HEK293 (cell line): ENCODE results near the gene TRPM8.

Experiments used
- CTCF ChIA-PET: fragments of 350-600 bp; formaldehyde crosslinking; extraction: SDS; loops from one replicate; lab custom pipeline; 2021; ENCODE audit warnings: antibody characterized with exemption; lab: Yijun Ruan, JAX
- POLR2A ChIA-PET: fragments of 300-600 bp; formaldehyde crosslinking; extraction: SDS; loops from one replicate; lab custom pipeline; 2020; ENCODE audit warnings: antibody characterized with exemption, inconsistent platforms; lab: Yijun Ruan, JAX
- H3K27ac ChIP-seq: fragments of 200-500 bp; sonication (Bioruptor generic); 2 replicates; pipeline ENCODE4 v1.5.1; 2014; ENCODE audit warnings: low read depth, low read length, control low read depth, inconsistent platforms; ENCODE audit errors: extremely low read depth
- H3K36me3 ChIP-seq, 2 experiments: fragments of 200-500 bp in 1 of 2; sonication (Bioruptor generic) in 1 of 2; 1 replicate in 1 of 2; 2 replicates in 1 of 2; pipeline ENCODE4 v1.5.1; 2014 to 2017; ENCODE audit warnings: inconsistent platforms in 2 of 2, low read length in 2 of 2; ENCODE audit not compliant: control insufficient read depth in 2 of 2, insufficient read depth in 1 of 2
- H3K4me1 ChIP-seq: fragments of 200-500 bp; sonication (Bioruptor generic); 2 replicates; pipeline ENCODE4 v1.5.1; 2014; ENCODE audit warnings: mild to moderate bottlenecking, low read length, inconsistent platforms; ENCODE audit not compliant: control insufficient read depth, insufficient read depth
- H3K4me3 ChIP-seq: 2 replicates; pipeline ENCODE4 v1.5.1; 2011; ENCODE audit warnings: low read depth, mild to moderate bottlenecking, control low read depth, low read length, moderate library complexity
- H3K9me3 ChIP-seq: fragments of 200-500 bp; sonication (Bioruptor generic); 2 replicates; pipeline ENCODE4 v1.5.1; 2014; ENCODE audit warnings: low read depth, low read length, inconsistent platforms; ENCODE audit not compliant: control insufficient read depth, insufficient read depth
- BCL11B ChIP-seq: fragments of 450-650 bp; formaldehyde crosslinking; IDR thresholded peaks from 2 replicates; pipeline ENCODE4 v1.5.1; 2016; ENCODE audit warnings: low read depth, missing biosample characterization, missing genetic modification characterization
- HOXA7 ChIP-seq: sonication (generic); formaldehyde crosslinking; IDR thresholded peaks from 2 replicates; pipeline ENCODE4 v1.8.1; 2022; ENCODE audit warnings: missing genetic modification reagents, borderline replicate concordance
- KLF1 ChIP-seq: fragments of 450-650 bp; formaldehyde crosslinking; IDR thresholded peaks from 2 replicates; pipeline ENCODE4 v1.5.1; 2016; ENCODE audit warnings: missing biosample characterization, missing genetic modification characterization
- MZF1 ChIP-seq: fragments of 450-650 bp; formaldehyde crosslinking; IDR thresholded peaks from 2 replicates; pipeline ENCODE4 v1.5.1; 2017; ENCODE audit warnings: missing biosample characterization, missing genetic modification characterization, borderline replicate concordance
- SP2 ChIP-seq: fragments of 450-650 bp; formaldehyde crosslinking; IDR thresholded peaks from 2 replicates; pipeline ENCODE4 v1.5.1; 2016; ENCODE audit warnings: missing biosample characterization, missing genetic modification characterization
- ZBTB11 ChIP-seq: fragments of 450-650 bp; formaldehyde crosslinking; conservative IDR thresholded peaks from 2 replicates; pipeline ENCODE4 v1.5.1; 2016; ENCODE audit warnings: low read depth, missing biosample characterization, missing genetic modification characterization
- ZBTB17 ChIP-seq: fragments of 450-650 bp; formaldehyde crosslinking; IDR thresholded peaks from 2 replicates; pipeline ENCODE4 v1.5.1; 2016; ENCODE audit warnings: missing biosample characterization, missing genetic modification characterization
- ZBTB44 ChIP-seq: fragments of 450-650 bp; IDR thresholded peaks from 2 replicates; pipeline ENCODE4 v1.5.1; 2018; ENCODE audit warnings: missing biosample characterization, mild to moderate bottlenecking, missing genetic modification characterization
- ZBTB48 ChIP-seq: fragments of 450-650 bp; formaldehyde crosslinking; IDR thresholded peaks from 2 replicates; pipeline ENCODE4 v1.5.1; 2016; ENCODE audit warnings: missing biosample characterization, missing genetic modification characterization
- ZBTB7A ChIP-seq: fragments of 450-650 bp; formaldehyde crosslinking; IDR thresholded peaks from 2 replicates; pipeline ENCODE4 v1.5.1; 2016; ENCODE audit warnings: low read depth, missing biosample characterization, missing genetic modification characterization
- ZNF221 ChIP-seq: fragments of 450-650 bp; formaldehyde crosslinking; IDR thresholded peaks from 2 replicates; pipeline ENCODE4 v1.5.1; 2017; ENCODE audit warnings: missing biosample characterization, missing genetic modification characterization, borderline replicate concordance
- ZNF23 ChIP-seq: fragments of 450-650 bp; formaldehyde crosslinking; IDR thresholded peaks from 2 replicates; pipeline ENCODE4 v1.5.1; 2016; ENCODE audit warnings: missing biosample characterization, missing genetic modification characterization, borderline replicate concordance
- ZNF248 ChIP-seq: fragments of 450-650 bp; formaldehyde crosslinking; IDR thresholded peaks from 2 replicates; pipeline ENCODE4 v1.5.1; 2017; ENCODE audit warnings: missing biosample characterization, missing genetic modification characterization
- ZNF26 ChIP-seq: fragments of 450-650 bp; formaldehyde crosslinking; IDR thresholded peaks from 2 replicates; pipeline ENCODE4 v1.5.1; 2016; ENCODE audit warnings: missing biosample characterization, missing genetic modification characterization
- ZNF266 ChIP-seq: fragments of 450-650 bp; formaldehyde crosslinking; IDR thresholded peaks from 2 replicates; pipeline ENCODE4 v1.5.1; 2016; ENCODE audit warnings: missing biosample characterization, missing genetic modification characterization, low read depth
- ZNF350 ChIP-seq: fragments of 450-650 bp; formaldehyde crosslinking; IDR thresholded peaks from 2 replicates; pipeline ENCODE4 v1.5.0; 2017; ENCODE audit warnings: missing biosample characterization, mild to moderate bottlenecking, missing genetic modification characterization
- ZNF473 ChIP-seq: fragments of 450-650 bp; formaldehyde crosslinking; IDR thresholded peaks from 2 replicates; pipeline ENCODE4 v1.5.1; 2017; ENCODE audit warnings: missing biosample characterization, missing genetic modification characterization
- ZNF510 ChIP-seq: fragments of 450-650 bp; formaldehyde crosslinking; IDR thresholded peaks from 2 replicates; pipeline ENCODE4 v1.5.1; 2018; ENCODE audit warnings: mild to moderate bottlenecking, missing genetic modification characterization, missing biosample characterization; ENCODE audit not compliant: insufficient replicate concordance
- ZNF530 ChIP-seq: fragments of 450-650 bp; formaldehyde crosslinking; IDR thresholded peaks from 2 replicates; pipeline ENCODE4 v1.5.1; 2016; ENCODE audit warnings: low read depth, missing biosample characterization, missing genetic modification characterization
- ZNF548 ChIP-seq: fragments of 450-650 bp; formaldehyde crosslinking; IDR thresholded peaks from 2 replicates; pipeline ENCODE4 v1.5.1; 2016; ENCODE audit warnings: missing biosample characterization, missing genetic modification characterization
- ZNF549 ChIP-seq: fragments of 450-650 bp; IDR thresholded peaks from 2 replicates; pipeline ENCODE4 v1.5.1; 2018; ENCODE audit warnings: missing biosample characterization, missing genetic modification characterization, mild to moderate bottlenecking, inconsistent platforms, moderate library complexity
- ZNF558 ChIP-seq: fragments of 450-650 bp; formaldehyde crosslinking; IDR thresholded peaks from 2 replicates; pipeline ENCODE4 v1.5.1; 2016; ENCODE audit warnings: missing biosample characterization, missing genetic modification characterization
- ZNF645 ChIP-seq: fragments of 450-650 bp; formaldehyde crosslinking; IDR thresholded peaks from 2 replicates; pipeline ENCODE4; 2016; ENCODE audit warnings: missing biosample characterization, missing genetic modification characterization
- ZNF776 ChIP-seq: fragments of 450-650 bp; formaldehyde crosslinking; IDR thresholded peaks from 2 replicates; pipeline ENCODE4 v1.5.0; 2017; ENCODE audit warnings: missing biosample characterization, missing genetic modification characterization, borderline replicate concordance
- ZNF785 ChIP-seq: fragments of 450-650 bp; formaldehyde crosslinking; IDR thresholded peaks from 2 replicates; pipeline ENCODE4 v1.5.1; 2016; ENCODE audit warnings: missing biosample characterization, missing genetic modification characterization
- ZNF837 ChIP-seq: fragments of 450-650 bp; formaldehyde crosslinking; IDR thresholded peaks from 2 replicates; pipeline ENCODE4 v1.5.1; 2016; ENCODE audit warnings: missing biosample characterization, missing genetic modification characterization
- ZSCAN23 ChIP-seq: fragments of 450-650 bp; formaldehyde crosslinking; IDR thresholded peaks from 2 replicates; pipeline ENCODE4 v1.5.1; 2016; ENCODE audit warnings: missing biosample characterization, missing genetic modification characterization
- ZSCAN30 ChIP-seq: fragments of 450-650 bp; IDR thresholded peaks from 2 replicates; pipeline ENCODE4 v1.5.1; 2018; ENCODE audit warnings: missing biosample characterization, mild to moderate bottlenecking, missing genetic modification characterization, moderate library complexity

TRPM8 gene

GRCh38 chr2:234058881-234059280 is 141.7 kb downstream of the TRPM8 start:
- no peak overlapping the region for H3K27ac ChIP-seq
- H3K4me1 ChIP-seq = no peaks in the 10 kb centered on the region
- no peaks in the 10 kb centered on the region for H3K36me3 ChIP-seq
- CTCF ChIA-PET = no interaction called here
- H3K4me3 ChIP-seq = no peak overlapping the region
- POLR2A ChIA-PET = no interaction called here
- TF ChIP-seq ZSCAN23 (no peak), ZSCAN30 (tag by site-specific recombination) (no peak), ZNF785 (tag by site-specific recombination) (no peak), ZNF645 (tag by site-specific recombination) (no peak), ZBTB44 (no peak), ZNF221 (tag by site-specific recombination) (no peak), ZBTB48 (tag by site-specific recombination) (no peak), ZNF266 (tag by site-specific recombination) (no peak), ZNF530 (tag by site-specific recombination) (no peak), ZBTB17 (tag by site-specific recombination) (no peak), HOXA7 (no peak), ZNF23 (tag by site-specific recombination) (no peak), ZNF776 (tag by site-specific recombination) (no peak), KLF1 (no peak), ZNF837 (tag by site-specific recombination) (no peak)
- no peaks in the 10 kb centered on the region for H3K9me3 ChIP-seq

GRCh38 chr2:234060236-234060635 is 143.1 kb downstream of the TRPM8 start:
- Histone ChIP-seq H3K27ac (no peak overlapping the region), H3K9me3 (no peaks in the 10 kb centered on the region), H3K4me3 (no peak overlapping the region), H3K4me1 (no peaks in the 10 kb centered on the region), H3K36me3 (no peaks in the 10 kb centered on the region)
- CTCF ChIA-PET = interaction anchor here (0.6 kb wide), 1 partner anchor 359 kb away, joined by 3 read pairs; no protein-coding TSS in a partner anchor
- POLR2A ChIA-PET = no interaction called here
- TF ChIP-seq ZBTB11 (tag by site-specific recombination) (no peak), ZNF548 (tag by site-specific recombination) (no peak), ZNF26 (no peak), BCL11B (no peak), ZBTB7A (tag by site-specific recombination) (no peak), ZNF510 (tag by site-specific recombination) (no peak), ZNF248 (tag by site-specific recombination) (no peak), ZBTB44 (no peak), ZNF549 (tag by site-specific recombination) (no peak), ZNF350 (no peak), ZNF558 (tag by site-specific recombination) (no peak), ZNF473 (tag by site-specific recombination) (no peak), MZF1 (tag by site-specific recombination) (no peak), SP2 (tag by site-specific recombination) (no peak)
